SK-N-SH (cell line): ENCODE data around the gene HMGXB3.

Experiments used
- REST ChIP-seq: IDR thresholded peaks from 2 replicates; pipeline ENCODE4 v1.6.1; 2012; ENCODE audit warnings: mild to moderate bottlenecking, low read depth, low read length, moderate library complexity
- TF ChIP-seq, protein P1 (sequence below): fragments of 200-600 bp; sonication (generic); IDR thresholded peaks from 2 replicates; pipeline ENCODE4 v1.6.1; 2017; ENCODE audit warnings: antibody characterized with exemption, mild to moderate bottlenecking, moderate library complexity
- TF ChIP-seq, protein P2 (sequence below): IDR thresholded peaks from 2 replicates; pipeline ENCODE4 v1.4.0; 2012; ENCODE audit warnings: low read depth, borderline replicate concordance

DNA sequence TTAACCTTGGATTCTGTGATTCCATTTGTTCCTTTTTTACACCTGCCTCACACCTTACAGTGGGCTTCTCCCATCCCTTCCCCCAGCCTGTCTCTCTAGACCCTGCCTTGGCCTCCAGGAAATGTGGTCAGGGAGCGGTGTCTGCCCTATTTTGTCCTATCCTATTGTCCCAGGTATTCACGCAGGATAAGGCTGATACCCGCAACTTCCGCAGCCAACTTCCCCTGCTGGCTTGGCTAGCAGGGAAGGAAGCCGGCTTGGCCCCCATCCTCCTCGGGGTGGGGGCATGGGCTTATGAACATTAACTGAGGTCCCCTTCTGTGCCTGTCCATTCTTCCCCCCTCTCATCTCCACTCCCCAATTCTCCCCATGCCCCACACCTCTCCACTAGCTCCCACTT, 82.3 kb downstream of the HMGXB3 start:
- TF ChIP-seq, protein P1, sequence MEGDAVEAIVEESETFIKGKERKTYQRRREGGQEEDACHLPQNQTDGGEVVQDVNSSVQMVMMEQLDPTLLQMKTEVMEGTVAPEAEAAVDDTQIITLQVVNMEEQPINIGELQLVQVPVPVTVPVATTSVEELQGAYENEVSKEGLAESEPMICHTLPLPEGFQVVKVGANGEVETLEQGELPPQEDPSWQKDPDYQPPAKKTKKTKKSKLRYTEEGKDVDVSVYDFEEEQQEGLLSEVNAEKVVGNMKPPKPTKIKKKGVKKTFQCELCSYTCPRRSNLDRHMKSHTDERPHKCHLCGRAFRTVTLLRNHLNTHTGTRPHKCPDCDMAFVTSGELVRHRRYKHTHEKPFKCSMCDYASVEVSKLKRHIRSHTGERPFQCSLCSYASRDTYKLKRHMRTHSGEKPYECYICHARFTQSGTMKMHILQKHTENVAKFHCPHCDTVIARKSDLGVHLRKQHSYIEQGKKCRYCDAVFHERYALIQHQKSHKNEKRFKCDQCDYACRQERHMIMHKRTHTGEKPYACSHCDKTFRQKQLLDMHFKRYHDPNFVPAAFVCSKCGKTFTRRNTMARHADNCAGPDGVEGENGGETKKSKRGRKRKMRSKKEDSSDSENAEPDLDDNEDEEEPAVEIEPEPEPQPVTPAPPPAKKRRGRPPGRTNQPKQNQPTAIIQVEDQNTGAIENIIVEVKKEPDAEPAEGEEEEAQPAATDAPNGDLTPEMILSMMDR = no peak
- no peak for TF ChIP-seq REST
- TF ChIP-seq, protein P2, sequence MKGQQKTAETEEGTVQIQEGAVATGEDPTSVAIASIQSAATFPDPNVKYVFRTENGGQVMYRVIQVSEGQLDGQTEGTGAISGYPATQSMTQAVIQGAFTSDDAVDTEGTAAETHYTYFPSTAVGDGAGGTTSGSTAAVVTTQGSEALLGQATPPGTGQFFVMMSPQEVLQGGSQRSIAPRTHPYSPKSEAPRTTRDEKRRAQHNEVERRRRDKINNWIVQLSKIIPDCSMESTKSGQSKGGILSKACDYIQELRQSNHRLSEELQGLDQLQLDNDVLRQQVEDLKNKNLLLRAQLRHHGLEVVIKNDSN = no peak
